GM13976 (cell line): ENCODE results near the gene AQP4.

Source experiments
- DNase-seq: peaks from one replicate; pipeline ENCODE4 v3.0.0; 2012; ENCODE audit warnings: low spot score
- in situ Hi-C: fragments of 300-500 bp; cut with MboI; formaldehyde crosslinking; loops from one replicate; pipeline ENCODE4 v1.12.0; 2022; ENCODE audit warnings: low sequenced_read_pairs, mixed read lengths, inconsistent platforms; ENCODE audit not compliant: unreplicated experiment
- TF ChIP-seq, protein P1 (sequence below): IDR thresholded peaks from 2 replicates; pipeline ENCODE4 v1.5.1; 2012; ENCODE audit warnings: borderline replicate concordance, mild to moderate bottlenecking; ENCODE audit not compliant: insufficient read depth; ENCODE audit errors: extremely low read depth, missing control alignments, control extremely low read depth

Gene AQP4

DNA sequence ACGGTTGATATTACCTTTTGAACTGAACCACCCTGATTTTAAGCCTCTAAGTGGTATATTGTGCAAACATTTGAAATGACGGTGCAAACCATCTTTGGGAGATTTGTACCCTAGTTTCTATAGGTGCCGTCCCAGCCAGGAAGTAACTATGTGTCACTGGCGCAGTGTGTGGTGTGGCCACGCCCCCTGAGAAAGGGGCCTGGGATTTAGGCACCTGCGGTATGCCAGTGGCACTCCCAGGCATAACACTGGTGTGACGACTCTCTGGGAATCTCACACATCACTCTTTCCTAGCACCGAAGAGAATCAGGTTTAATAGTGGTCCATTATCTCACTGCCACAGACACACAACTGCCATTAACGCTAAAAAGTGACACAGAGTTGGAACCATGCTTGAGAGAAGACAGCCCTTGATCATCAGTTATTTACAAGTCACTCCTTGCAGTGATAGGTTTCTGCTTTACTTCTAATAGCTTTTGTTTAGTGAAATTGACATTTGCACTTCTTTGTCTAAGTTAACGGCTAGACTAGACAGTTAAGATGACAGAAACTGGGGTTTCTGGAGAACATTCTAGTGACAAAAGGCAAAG lies 11.1 kb downstream of the AQP4 start:
- DNase-seq, result no peak
- in situ Hi-C loops, result no loop called here
- TF ChIP-seq, protein P1, sequence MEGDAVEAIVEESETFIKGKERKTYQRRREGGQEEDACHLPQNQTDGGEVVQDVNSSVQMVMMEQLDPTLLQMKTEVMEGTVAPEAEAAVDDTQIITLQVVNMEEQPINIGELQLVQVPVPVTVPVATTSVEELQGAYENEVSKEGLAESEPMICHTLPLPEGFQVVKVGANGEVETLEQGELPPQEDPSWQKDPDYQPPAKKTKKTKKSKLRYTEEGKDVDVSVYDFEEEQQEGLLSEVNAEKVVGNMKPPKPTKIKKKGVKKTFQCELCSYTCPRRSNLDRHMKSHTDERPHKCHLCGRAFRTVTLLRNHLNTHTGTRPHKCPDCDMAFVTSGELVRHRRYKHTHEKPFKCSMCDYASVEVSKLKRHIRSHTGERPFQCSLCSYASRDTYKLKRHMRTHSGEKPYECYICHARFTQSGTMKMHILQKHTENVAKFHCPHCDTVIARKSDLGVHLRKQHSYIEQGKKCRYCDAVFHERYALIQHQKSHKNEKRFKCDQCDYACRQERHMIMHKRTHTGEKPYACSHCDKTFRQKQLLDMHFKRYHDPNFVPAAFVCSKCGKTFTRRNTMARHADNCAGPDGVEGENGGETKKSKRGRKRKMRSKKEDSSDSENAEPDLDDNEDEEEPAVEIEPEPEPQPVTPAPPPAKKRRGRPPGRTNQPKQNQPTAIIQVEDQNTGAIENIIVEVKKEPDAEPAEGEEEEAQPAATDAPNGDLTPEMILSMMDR, result no peak

DNA sequence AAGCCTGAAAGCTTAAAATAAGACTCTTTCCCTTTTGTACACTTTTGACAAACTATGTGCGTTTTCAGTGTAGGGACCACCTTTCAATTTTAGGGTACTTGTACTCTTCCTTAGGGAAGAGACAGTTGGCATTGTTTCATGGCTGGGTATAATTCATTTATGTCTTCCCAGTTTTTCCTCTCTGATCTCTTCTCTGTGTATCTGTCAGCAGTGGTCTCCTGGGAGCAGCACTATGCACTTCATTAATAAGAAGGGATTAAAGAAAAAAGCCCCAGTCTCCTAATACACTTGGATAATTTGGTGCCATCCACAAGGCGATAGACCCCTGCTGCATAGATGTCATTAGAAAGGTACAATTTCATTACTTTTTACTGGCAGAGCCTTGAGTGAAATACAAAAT lies 12.1 kb downstream of the AQP4 start:
- in situ Hi-C loops, result no loop called here
- TF ChIP-seq, protein P1, result no peak
- no peak for DNase-seq

DNA sequence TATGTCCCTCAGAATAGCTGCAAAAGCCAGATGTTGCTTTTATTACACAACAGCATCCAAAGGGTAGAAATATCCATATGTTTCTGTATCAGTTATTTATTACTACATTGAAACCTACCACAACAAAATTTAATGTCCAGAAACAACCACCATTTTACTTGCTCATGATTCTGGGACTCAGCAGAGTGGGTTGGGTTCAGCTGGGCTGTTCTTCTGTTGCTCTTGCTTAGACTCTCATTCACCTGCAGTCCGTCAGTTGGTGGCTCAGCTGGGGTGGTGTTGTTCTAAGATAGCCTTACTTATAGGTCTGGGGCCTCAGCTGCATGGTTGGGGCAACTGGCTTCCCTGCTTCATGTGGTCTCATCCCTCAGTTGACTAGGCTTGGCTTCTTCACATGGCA lies 21.7 kb downstream of the AQP4 start:
- TF ChIP-seq, protein P1, result no peak
- in situ Hi-C loops, result no loop called here
- DNase-seq, result no peak

DNA sequence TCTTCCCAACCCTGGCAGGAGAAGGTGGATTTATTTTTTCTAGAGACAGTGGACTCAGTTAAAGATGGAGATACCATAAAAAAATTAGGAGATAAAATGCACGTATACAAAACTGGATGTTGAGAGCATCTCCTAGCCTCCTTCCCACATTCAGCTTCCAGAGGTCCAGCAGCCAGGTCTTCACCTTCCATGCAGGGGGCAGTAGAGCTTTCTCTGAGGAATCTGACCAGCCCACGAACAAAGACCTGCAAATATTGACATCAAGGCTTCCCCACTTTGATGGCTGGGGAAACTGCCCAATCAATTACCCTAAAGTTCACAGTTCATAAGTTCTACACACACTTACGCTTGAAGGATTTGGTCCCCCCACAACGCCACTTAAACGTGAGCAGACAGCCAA lies 24.5 kb downstream of the AQP4 start:
- in situ Hi-C loops, result no loop called here
- TF ChIP-seq, protein P1, result no peak
- DNase-seq, result no peak

DNA sequence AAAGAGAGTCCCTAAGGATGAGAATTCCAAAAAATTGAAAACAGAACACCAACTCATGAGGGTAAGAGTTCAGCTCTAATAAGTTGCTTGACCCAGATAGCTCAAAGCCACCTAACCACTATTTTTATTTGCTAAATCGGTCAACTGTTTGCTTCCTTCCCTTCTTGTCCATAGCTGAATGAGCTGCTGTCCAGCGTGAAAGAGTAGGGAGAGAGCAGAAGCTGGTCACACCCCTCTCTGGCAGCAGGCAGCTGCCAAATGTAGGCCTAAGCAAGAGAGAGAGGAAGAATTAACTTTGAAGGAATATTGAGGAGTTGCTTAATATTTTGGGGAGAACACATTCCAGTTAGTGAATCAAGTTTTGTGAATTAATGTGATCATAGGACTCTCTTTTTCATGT lies 25.9 kb downstream of the AQP4 start:
- DNase-seq, result no peak
- TF ChIP-seq, protein P1, result no peak

DNA sequence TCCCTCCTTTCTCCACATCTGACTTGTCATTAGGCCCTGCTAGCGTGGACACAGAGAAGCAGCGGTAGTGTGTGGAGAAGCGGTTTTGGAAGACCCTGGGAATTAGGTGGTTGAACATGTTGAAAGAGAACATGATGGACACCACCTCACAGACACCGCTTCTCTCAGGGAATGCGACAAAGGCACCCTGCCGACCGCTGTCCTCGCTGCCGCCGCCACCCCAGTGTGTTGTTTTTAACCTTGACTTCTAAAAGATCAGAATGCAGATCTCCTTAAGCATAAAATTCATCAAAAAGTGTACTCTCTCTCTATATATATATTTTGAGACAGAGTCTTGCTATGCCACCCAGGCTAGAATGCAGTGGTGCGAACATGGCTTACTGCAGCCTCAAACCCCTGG lies 33.2 kb downstream of the AQP4 start:
- TF ChIP-seq, protein P1, result no peak
- no peak for DNase-seq
- in situ Hi-C loops, result no loop called here

More for the DNA sequence above, 25.9 kb downstream of the AQP4 start:
- in situ Hi-C loops, result no loop called here
